Dermis lymphatic vessel endothelial cell (primary cell): Measurements from ENCODE around the gene LTN1. TPM values are rescaled to one million over a fixed set of nuclear protein-coding genes. Genes with fewer than 3 reads are reported as not detected.

Experiments used
- total RNA-seq: library from RNA; depleted of rRNA; stranded (reverse); fragments of >200 nt; gene quantifications from 2 replicates; pipeline ENCODE4 v1.2.1, GENCODE V29; 2014

Gene LTN1, protein sequence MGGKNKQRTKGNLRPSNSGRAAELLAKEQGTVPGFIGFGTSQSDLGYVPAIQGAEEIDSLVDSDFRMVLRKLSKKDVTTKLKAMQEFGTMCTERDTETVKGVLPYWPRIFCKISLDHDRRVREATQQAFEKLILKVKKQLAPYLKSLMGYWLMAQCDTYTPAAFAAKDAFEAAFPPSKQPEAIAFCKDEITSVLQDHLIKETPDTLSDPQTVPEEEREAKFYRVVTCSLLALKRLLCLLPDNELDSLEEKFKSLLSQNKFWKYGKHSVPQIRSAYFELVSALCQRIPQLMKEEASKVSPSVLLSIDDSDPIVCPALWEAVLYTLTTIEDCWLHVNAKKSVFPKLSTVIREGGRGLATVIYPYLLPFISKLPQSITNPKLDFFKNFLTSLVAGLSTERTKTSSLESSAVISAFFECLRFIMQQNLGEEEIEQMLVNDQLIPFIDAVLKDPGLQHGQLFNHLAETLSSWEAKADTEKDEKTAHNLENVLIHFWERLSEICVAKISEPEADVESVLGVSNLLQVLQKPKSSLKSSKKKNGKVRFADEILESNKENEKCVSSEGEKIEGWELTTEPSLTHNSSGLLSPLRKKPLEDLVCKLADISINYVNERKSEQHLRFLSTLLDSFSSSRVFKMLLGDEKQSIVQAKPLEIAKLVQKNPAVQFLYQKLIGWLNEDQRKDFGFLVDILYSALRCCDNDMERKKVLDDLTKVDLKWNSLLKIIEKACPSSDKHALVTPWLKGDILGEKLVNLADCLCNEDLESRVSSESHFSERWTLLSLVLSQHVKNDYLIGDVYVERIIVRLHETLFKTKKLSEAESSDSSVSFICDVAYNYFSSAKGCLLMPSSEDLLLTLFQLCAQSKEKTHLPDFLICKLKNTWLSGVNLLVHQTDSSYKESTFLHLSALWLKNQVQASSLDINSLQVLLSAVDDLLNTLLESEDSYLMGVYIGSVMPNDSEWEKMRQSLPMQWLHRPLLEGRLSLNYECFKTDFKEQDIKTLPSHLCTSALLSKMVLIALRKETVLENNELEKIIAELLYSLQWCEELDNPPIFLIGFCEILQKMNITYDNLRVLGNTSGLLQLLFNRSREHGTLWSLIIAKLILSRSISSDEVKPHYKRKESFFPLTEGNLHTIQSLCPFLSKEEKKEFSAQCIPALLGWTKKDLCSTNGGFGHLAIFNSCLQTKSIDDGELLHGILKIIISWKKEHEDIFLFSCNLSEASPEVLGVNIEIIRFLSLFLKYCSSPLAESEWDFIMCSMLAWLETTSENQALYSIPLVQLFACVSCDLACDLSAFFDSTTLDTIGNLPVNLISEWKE (N-terminal part only)
- 19.8 and 25.0 TPM in 2 replicates for total RNA-seq

DNA sequence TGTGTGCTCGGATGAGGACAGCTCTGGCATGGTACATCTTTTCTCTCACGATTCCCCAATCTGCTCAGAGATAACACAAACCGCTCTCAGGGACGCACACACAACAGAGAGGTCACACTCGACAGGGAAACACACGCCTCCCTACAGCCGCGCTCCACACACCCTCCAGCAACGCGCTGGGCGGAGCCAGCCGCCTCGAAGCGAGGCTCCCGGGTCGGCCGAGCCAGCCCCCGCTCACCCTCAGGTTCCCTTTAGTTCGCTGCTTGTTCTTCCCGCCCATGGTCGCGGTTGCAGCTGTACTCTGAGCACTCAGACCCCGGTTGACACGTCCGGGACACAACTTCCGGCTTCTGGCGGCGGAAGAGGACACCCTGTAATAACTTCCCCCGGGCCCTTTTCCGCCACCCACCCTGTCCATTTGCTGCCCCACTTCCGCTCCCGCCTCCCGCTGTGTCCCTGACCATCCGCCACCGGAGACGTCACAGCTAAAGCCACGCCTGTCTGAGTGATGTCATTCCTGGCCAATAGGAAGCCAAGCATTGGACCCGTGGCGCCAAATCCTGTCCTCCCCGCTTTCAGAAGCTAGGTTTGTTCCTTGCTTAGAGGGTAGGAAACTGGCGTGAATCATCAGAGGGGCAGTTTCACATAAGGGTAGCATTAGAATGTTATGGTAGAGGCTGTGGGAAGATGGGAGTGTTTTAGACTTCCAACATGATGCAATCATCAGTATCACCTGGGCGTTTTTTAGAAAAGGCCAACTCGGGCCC is at the start of gene LTN1:
Gene LTN1 (minus strand): TSS at position 352 of the 767 bp plus-strand sequence. CDS start 72 bp downstream, at position 280.

DNA sequence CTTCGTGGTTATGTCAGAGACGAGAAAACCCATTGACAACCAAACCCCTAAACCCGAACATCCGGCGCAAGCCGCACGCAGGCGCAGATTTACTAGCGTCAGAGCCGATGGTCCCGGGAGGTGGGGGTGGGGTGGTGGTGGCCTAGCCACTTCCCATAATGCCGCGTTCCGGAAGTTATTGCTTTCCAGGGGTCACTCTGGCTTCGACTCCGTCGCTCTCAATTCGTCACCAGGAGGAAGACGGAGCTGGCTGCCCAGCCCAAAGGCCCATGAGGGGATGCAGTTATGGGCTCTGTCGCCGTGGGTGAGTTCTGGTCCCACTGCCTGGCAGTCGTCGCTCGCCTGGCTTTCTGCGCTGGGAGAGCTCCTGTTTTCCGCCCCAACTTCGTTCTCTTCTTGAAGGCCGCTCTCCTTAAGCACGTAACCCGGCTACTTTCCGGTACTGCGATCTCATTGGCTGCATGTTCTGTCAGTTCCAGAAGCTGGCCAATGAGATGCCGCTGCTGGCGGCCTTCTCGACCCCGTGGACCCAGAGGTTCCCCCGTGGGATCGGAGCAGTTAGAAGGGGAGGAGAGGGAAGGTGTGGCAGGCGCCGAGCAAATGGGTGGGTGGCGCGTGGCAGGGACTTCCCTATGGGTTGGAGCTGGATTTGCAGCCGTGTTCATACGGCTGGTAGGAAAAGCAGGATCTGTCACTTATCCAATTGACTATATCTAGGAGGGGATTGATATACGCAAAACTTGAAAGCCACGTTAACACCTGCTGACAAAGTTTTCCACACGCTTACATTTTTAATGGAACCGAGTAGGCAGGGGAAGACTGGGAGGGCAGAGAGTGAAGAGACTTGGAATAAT is 32.0 kb upstream of the LTN1 start, which contains the start of gene USP16:
Gene USP16 (plus strand): TSS at position 195 of the 854 bp plus-strand sequence. CDS start 3,246 bp downstream, outside the sequence.

Other genes with a start within 250 kb of the LTN1 start
- gene RWDD2B, start 26.5 kb upstream of the LTN1 start, total RNA-seq: 12.4 and 16.9 TPM in 2 replicates
- 24.8 and 29.7 TPM in 2 replicates for gene USP16, start 31.8 kb upstream of the LTN1 start, total RNA-seq
- 200 and 218 TPM in 2 replicates for gene CCT8, start 80.8 kb upstream of the LTN1 start, total RNA-seq
- 2.1 and 3.9 TPM in 2 replicates for gene MAP3K7CL, start 137.8 kb upstream of the LTN1 start, total RNA-seq